B cell (primary cell): ENCODE data around the gene KIF26B. TPM values are rescaled to one million over a fixed set of nuclear protein-coding genes. Genes with fewer than 3 reads are reported as not detected.

Experiments used
- ATAC-seq: fragments of 200-7000 bp; cut with Tn5 transposase; one replicate; pipeline ENCODE4 v1.10.0; 2021; ENCODE audit warnings: low read depth, mild to moderate bottlenecking, moderate number of reproducible peaks, moderate library complexity
- CTCF ChIA-PET: fragments of 350-600 bp; sonication (Branson Sonifier 250); formaldehyde crosslinking; loops from one replicate; lab custom pipeline; 2021; ENCODE audit warnings: antibody characterized with exemption, inconsistent platforms; lab: Charles Lee
- POLR2A ChIA-PET: fragments of 350-600 bp; sonication (Branson Sonifier 250); formaldehyde crosslinking; loops from one replicate; lab custom pipeline; 2021; ENCODE audit warnings: antibody characterized with exemption; lab: Charles Lee
- DNase-seq: peaks from one replicate; pipeline ENCODE4 v3.0.0; 2013
- H2AFZ ChIP-seq: 2 replicates; pipeline ENCODE4 v1.6.1; 2012; ENCODE audit warnings: mild to moderate bottlenecking, low read depth, low read length; ENCODE audit not compliant: insufficient read depth, poor library complexity, severe bottlenecking
- H3K27ac ChIP-seq, 2 donors: 1 replicate in 1 of 2; 2 replicates in 1 of 2; pipeline ENCODE4 v1.5.1; 2012 to 2013; ENCODE audit warnings: low read length in 2 of 2, mild to moderate bottlenecking in 2 of 2, moderate library complexity in 1 of 2
- H3K27me3 ChIP-seq, 4 experiments: fragments of 200-600 bp in 1 of 4; sonication (generic) in 1 of 4; replicated peaks in 1 of 4; 1 replicate in 2 of 4; 2 replicates in 2 of 4; pipeline versions ENCODE4 v1.6.1 to v1.7.0; 2013 to 2016; ENCODE audit warnings: low read length in 3 of 4, mild to moderate bottlenecking in 2 of 4, mixed read lengths in 1 of 4, moderate library complexity in 1 of 4; ENCODE audit not compliant: insufficient read depth in 4 of 4, control insufficient read depth in 3 of 4; ENCODE audit errors: control extremely low read depth in 1 of 4
- H3K36me3 ChIP-seq, 2 experiments: replicated peaks in 1 of 2; 1 replicate in 1 of 2; 2 replicates in 1 of 2; pipeline versions ENCODE4 v1.6.1 to v1.7.1; 2013; ENCODE audit warnings: low read length in 1 of 2; ENCODE audit not compliant: insufficient read depth in 2 of 2, control insufficient read depth in 1 of 2; ENCODE audit errors: control extremely low read depth in 1 of 2, extremely low read depth in 1 of 2
- H3K4me1 ChIP-seq, 2 donors: fragments of 200-600 bp in 1 of 2; sonication (generic) in 1 of 2; 1 replicate in 1 of 2; 2 replicates in 1 of 2; pipeline versions ENCODE4 v1.5.1 to v1.6.1; 2013 to 2017; ENCODE audit warnings: low read length in 2 of 2; ENCODE audit not compliant: control insufficient read depth in 2 of 2, insufficient read depth in 2 of 2
- H3K4me2 ChIP-seq: replicated peaks from 2 replicates; pipeline ENCODE3; 2012; ENCODE audit warnings: mild to moderate bottlenecking, low read depth, low read length; ENCODE audit not compliant: poor library complexity, severe bottlenecking
- H3K4me3 ChIP-seq, 5 experiments: fragments of 200-600 bp in 1 of 5; sonication (generic) in 1 of 5; 1 replicate in 3 of 5; 2 replicates in 2 of 5; pipeline versions ENCODE4 v1.5.1 to v1.7.0; 2011 to 2016; ENCODE audit warnings: low read length in 4 of 5, mild to moderate bottlenecking in 4 of 5, low read depth in 2 of 5, control low read depth in 1 of 5, moderate library complexity in 1 of 5; ENCODE audit not compliant: insufficient read depth in 1 of 5; ENCODE audit errors: control extremely low read depth in 1 of 5, extremely low read depth in 1 of 5
- H3K79me2 ChIP-seq: fragments of 200-600 bp; sonication (generic); one replicate; pipeline ENCODE4 v1.6.0; 2016; ENCODE audit warnings: low read length; ENCODE audit not compliant: control insufficient read depth, insufficient read depth
- H3K9ac ChIP-seq: fragments of 200-600 bp; sonication (generic); 2 replicates; pipeline ENCODE4 v1.6.1; 2017; ENCODE audit warnings: mild to moderate bottlenecking, low read length, moderate library complexity
- H3K9me3 ChIP-seq, 3 donors: one replicate each; pipeline versions ENCODE4 v1.6.1 to v1.7.1; 2013; ENCODE audit warnings: low read length in 2 of 3; ENCODE audit not compliant: control insufficient read depth in 2 of 3, insufficient read depth in 1 of 3; ENCODE audit errors: control extremely low read depth in 1 of 3
- H4K20me1 ChIP-seq: 2 replicates; pipeline ENCODE4 v1.6.0; 2012; ENCODE audit warnings: mild to moderate bottlenecking, low read length; ENCODE audit not compliant: insufficient read depth, control insufficient read depth, poor library complexity, severe bottlenecking
- H3K27ac Mint-ChIP-seq: one replicate; pipeline ENCODE4 v1.8.0; 2021; ENCODE audit warnings: mixed read lengths
- H3K27me3 Mint-ChIP-seq: one replicate; pipeline ENCODE4 v1.8.0; 2021; ENCODE audit warnings: mixed read lengths
- H3K4me1 Mint-ChIP-seq: one replicate; pipeline ENCODE4 v1.8.0; 2021; ENCODE audit warnings: mixed read lengths
- H3K4me3 Mint-ChIP-seq: one replicate; pipeline ENCODE4 v1.8.0; 2021; ENCODE audit warnings: mixed read lengths
- H3K9me3 Mint-ChIP-seq: one replicate; pipeline ENCODE4 v1.8.0; 2022; ENCODE audit warnings: mixed read lengths; ENCODE audit not compliant: insufficient read depth
- EZH2 ChIP-seq: IDR thresholded peaks from 2 replicates; pipeline ENCODE4 v1.6.1; 2012; ENCODE audit warnings: borderline replicate concordance, low read depth, mild to moderate bottlenecking, moderate library complexity, low read length; ENCODE audit not compliant: insufficient read depth, poor library complexity, severe bottlenecking
- WGBS: methylation state at CpG from one replicate; pipeline ENCODE4 v1.1.5; 2013; ENCODE audit warnings: missing lambda C conversion rate; ENCODE audit not compliant: insufficient coverage; 5-methylcytosine and 5-hydroxymethylcytosine counted together
- intact Hi-C: fragments of 100-400 bp; cut with micrococcal nuclease; formaldehyde crosslinking; loops from one replicate; pipeline ENCODE4 v1.10.0; 2022
- polyA plus RNA-seq: library from polyadenylated mRNA; depleted of rRNA; stranded (reverse); fragments of >200 nt; gene quantifications from 2 replicates; pipeline ENCODE4 v1.2.3, GENCODE V29; 2012
- total RNA-seq, 2 donors: library from RNA; stranded (reverse); fragments of 120-200 nt in 1 of 2; gene quantifications; 1 replicate in 1 of 2; 2 replicates in 1 of 2; pipeline versions ENCODE4 v1.2.3 to v1.2.4, GENCODE V29; 2013 to 2022
- TF ChIP-seq, protein P1 (sequence below): fragments of 200-600 bp; IDR thresholded peaks from one replicate; pipeline ENCODE4 v1.8.0; 2022; ENCODE audit warnings: antibody characterized with exemption, mild to moderate bottlenecking

The KIF26B gene
- total and polyA plus RNA-seq, 2 donors (not counting 1 experiment from before 2014, with no cell fraction given): 0.62 TPM; not detected in 1

DNA sequence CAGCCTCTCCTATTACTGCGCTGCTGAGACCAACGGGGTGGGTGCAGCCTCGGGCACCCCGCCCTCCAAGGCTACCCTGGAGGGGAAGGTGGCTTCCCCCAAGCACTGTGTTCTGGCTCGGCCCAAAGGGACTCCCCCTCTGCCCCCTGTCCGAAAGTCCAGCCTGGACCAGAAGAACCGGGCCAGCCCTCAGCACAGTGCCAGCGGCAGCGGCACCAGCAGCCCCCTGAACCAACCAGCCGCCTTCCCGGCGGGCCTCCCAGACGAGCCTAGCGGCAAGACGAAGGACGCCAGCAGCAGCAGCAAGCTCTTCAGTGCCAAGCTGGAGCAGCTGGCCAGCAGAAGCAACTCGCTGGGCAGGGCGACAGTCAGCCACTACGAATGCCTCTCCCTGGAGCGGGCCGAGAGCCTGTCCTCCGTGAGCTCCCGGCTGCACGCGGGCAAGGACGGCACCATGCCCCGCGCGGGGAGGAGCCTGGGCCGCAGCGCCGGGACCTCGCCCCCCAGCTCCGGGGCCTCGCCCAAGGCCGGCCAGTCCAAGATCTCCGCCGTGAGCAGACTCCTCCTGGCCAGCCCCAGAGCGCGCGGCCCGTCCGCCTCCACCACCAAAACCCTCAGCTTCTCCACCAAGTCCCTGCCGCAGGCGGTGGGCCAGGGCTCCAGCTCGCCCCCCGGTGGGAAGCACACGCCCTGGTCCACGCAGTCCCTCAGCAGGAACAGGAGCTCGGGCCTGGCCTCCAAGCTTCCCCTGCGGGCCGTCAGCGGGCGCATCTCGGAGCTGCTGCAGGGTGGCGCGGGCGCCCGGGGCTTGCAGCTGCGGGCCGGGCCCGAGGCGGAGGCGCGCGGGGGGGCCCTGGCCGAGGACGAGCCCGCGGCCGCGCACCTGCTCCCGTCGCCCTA, 533.1 kb downstream of the KIF26B start:
- peak overlapping the region; percentile 19 for H3K4me3 Mint-ChIP-seq
- intact Hi-C loops: no loop called here
- Histone ChIP-seq H2AFZ (peak overlapping the region; percentile 33), H3K9ac (no peak overlapping the region), H3K4me1 (peaks cover 6 to 10% of the 10 kb centered on the region in 2 donors), H3K36me3 (no peaks in the 10 kb centered on the region), H3K79me2 (no peaks in the 10 kb centered on the region), H3K9me3 (no peaks in the 10 kb centered on the region), H3K27ac (no peak overlapping the region), H3K27me3 (peaks cover 0 to 2% (median under 1%) of the 10 kb centered on the region in 4 experiments), H3K4me2 (peak overlapping the region; percentile 60), H3K4me3 (peak overlapping the region in 2 of 5 experiments; percentile 7 to 15), H4K20me1 (no peaks in the 10 kb centered on the region)
- ChIA-PET CTCF (no interaction called here), POLR2A (no interaction called here)
- DNase-seq: no peak
- H3K4me1 Mint-ChIP-seq: peaks cover 5% of the 10 kb centered on the region
- peaks cover 9% of the 10 kb centered on the region for H3K27me3 Mint-ChIP-seq
- H3K27ac Mint-ChIP-seq: no peak overlapping the region
- no peaks in the 10 kb centered on the region for H3K9me3 Mint-ChIP-seq
- no peak for ATAC-seq
- 47% methylated on average over 74 of the region's 74 CpGs for WGBS
- no peak for TF ChIP-seq EZH2
- TF ChIP-seq, protein P1, sequence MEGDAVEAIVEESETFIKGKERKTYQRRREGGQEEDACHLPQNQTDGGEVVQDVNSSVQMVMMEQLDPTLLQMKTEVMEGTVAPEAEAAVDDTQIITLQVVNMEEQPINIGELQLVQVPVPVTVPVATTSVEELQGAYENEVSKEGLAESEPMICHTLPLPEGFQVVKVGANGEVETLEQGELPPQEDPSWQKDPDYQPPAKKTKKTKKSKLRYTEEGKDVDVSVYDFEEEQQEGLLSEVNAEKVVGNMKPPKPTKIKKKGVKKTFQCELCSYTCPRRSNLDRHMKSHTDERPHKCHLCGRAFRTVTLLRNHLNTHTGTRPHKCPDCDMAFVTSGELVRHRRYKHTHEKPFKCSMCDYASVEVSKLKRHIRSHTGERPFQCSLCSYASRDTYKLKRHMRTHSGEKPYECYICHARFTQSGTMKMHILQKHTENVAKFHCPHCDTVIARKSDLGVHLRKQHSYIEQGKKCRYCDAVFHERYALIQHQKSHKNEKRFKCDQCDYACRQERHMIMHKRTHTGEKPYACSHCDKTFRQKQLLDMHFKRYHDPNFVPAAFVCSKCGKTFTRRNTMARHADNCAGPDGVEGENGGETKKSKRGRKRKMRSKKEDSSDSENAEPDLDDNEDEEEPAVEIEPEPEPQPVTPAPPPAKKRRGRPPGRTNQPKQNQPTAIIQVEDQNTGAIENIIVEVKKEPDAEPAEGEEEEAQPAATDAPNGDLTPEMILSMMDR: no peak
